RWPE1 (cell line): ENCODE measurements around the gene RBP4.

Experiments used
- CTCF ChIA-PET: fragments of 350-600 bp; sonication (Branson Sonifier 250); formaldehyde crosslinking; extraction: SDS; loops from one replicate; lab custom pipeline; 2021; lab: Yijun Ruan, JAX
- POLR2A ChIA-PET: fragments of 400-600 bp; formaldehyde crosslinking; extraction: SDS; loops from one replicate; lab custom pipeline; 2020; ENCODE audit warnings: antibody characterized with exemption; ENCODE audit not compliant: low non-redundant PET; lab: Yijun Ruan, JAX
- DNase-seq: peaks from one replicate; pipeline ENCODE4 v3.0.0; 2012; ENCODE audit warnings: low spot score
- H3K27ac ChIP-seq: fragments of 450-650 bp; 2 replicates; pipeline ENCODE4 v1.5.1; 2017
- CTCF ChIP-seq: fragments of 450-650 bp; conservative IDR thresholded peaks from 2 replicates; pipeline ENCODE4 v1.5.1; 2017; ENCODE audit warnings: low read depth, mild to moderate bottlenecking

The RBP4 gene

GRCh38 chr10:93593254-93593653 is 7.8 kb downstream of the RBP4 start:
- no peak overlapping the region for H3K27ac ChIP-seq
- no peak for DNase-seq
- ChIA-PET POLR2A (no interaction called here), CTCF (interaction anchor here (0.6 to 0.7 kb wide), 3 partner anchors 25 to 43 kb away, joined by 3 to 5 read pairs (median 4); no protein-coding TSS in a partner anchor)
- no peak for TF ChIP-seq CTCF

- no peak for DNase-seq
- POLR2A ChIA-PET = no interaction called here
- no peak overlapping the region for H3K27ac ChIP-seq
- TF ChIP-seq CTCF = no peak
- CTCF ChIA-PET = interaction anchor here (0.6 kb wide), 1 partner anchor 621 kb away, joined by 3 read pairs; no protein-coding TSS in a partner anchor
Measured at GRCh38 chr10:93591065-93591808, 9.8 kb downstream of the RBP4 start.

GRCh38 chr10:93590638-93591037 is 10.4 kb downstream of the RBP4 start:
- POLR2A ChIA-PET = no interaction called here
- CTCF ChIA-PET = interaction anchor here (0.6 kb wide), 1 partner anchor 621 kb away, joined by 3 read pairs; no protein-coding TSS in a partner anchor
- no peak for TF ChIP-seq CTCF
- no peak overlapping the region for H3K27ac ChIP-seq
- no peak for DNase-seq

- DNase-seq = no peak
- no peak for TF ChIP-seq CTCF
- POLR2A ChIA-PET = no interaction called here
- CTCF ChIA-PET = interaction anchor here (0.6 kb wide), 1 partner anchor 9 kb away, joined by 4 read pairs; no protein-coding TSS in a partner anchor
- H3K27ac ChIP-seq = no peak overlapping the region
Measured at GRCh38 chr10:93589648-93590562, 11.1 kb downstream of the RBP4 start.

GRCh38 chr10:93584445-93584844 is 16.6 kb downstream of the RBP4 start:
- TF ChIP-seq CTCF = no peak
- no peak overlapping the region for H3K27ac ChIP-seq
- ChIA-PET POLR2A (no interaction called here), CTCF (interaction anchor here (0.6 kb wide), 1 partner anchor 21 kb away, joined by 7 read pairs; no protein-coding TSS in a partner anchor)
- no peak for DNase-seq

- TF ChIP-seq CTCF = no peak
- POLR2A ChIA-PET = no interaction called here
- H3K27ac ChIP-seq = no peak overlapping the region
- CTCF ChIA-PET = no interaction called here
- DNase-seq = no peak
Measured at GRCh38 chr10:93580828-93581227, 20.2 kb downstream of the RBP4 start.
